Nephron progenitor cell (in vitro differentiated cells): ENCODE data around the gene NDP.
A peak's percentile ranks its signal among the peaks of the same experiment; 100 is the strongest.

Experiments
- DNase-seq: peaks from one replicate; pipeline ENCODE4 v3.0.0; 2021
- H3K27ac Mint-ChIP-seq: 2 replicates; pipeline ENCODE4 v1.8.0; 2021; ENCODE audit warnings: mild to moderate bottlenecking, moderate library complexity, mixed read lengths
- H3K27me3 Mint-ChIP-seq: 2 replicates; pipeline ENCODE4 v1.8.0; 2021; ENCODE audit warnings: mild to moderate bottlenecking, low read depth, mixed read lengths; ENCODE audit not compliant: poor library complexity
- H3K36me3 Mint-ChIP-seq: 2 replicates; pipeline ENCODE4 v1.8.0; 2021; ENCODE audit warnings: low read depth, mixed read lengths
- H3K4me1 Mint-ChIP-seq: 2 replicates; pipeline ENCODE4 v1.8.0; 2021; ENCODE audit warnings: mixed read lengths
- H3K4me3 Mint-ChIP-seq: 2 replicates; pipeline ENCODE4 v1.8.0; 2021; ENCODE audit warnings: mild to moderate bottlenecking, moderate library complexity, mixed read lengths
- H3K9me3 Mint-ChIP-seq: 2 replicates; pipeline ENCODE4 v1.8.0; 2021; ENCODE audit warnings: mild to moderate bottlenecking, moderate library complexity, mixed read lengths
- CTCF ChIP-seq: fragments of 200-600 bp; sonication (generic); IDR thresholded peaks from 2 replicates; pipeline ENCODE4 v1.5.0; 2021; ENCODE audit warnings: antibody characterized with exemption

Gene NDP

GRCh38 chrX:43976205-43976604 is 3.0 kb upstream of the NDP start:
- H3K9me3 Mint-ChIP-seq, result peaks cover 43% of the 10 kb centered on the region
- peaks cover 8% of the 10 kb centered on the region for H3K27me3 Mint-ChIP-seq
- no peak overlapping the region for H3K27ac Mint-ChIP-seq
- peaks cover 8% of the 10 kb centered on the region for H3K4me1 Mint-ChIP-seq
- no peak for DNase-seq
- no peaks in the 10 kb centered on the region for H3K36me3 Mint-ChIP-seq
- H3K4me3 Mint-ChIP-seq, result no peak overlapping the region
- TF ChIP-seq CTCF, result no peak

GRCh38 chrX:43975796-43976195 is 2.6 kb upstream of the NDP start:
- no peak for TF ChIP-seq CTCF
- H3K4me3 Mint-ChIP-seq, result no peak overlapping the region
- peaks cover 8% of the 10 kb centered on the region for H3K27me3 Mint-ChIP-seq
- H3K9me3 Mint-ChIP-seq, result peaks cover 40% of the 10 kb centered on the region
- no peak overlapping the region for H3K27ac Mint-ChIP-seq
- no peak for DNase-seq
- H3K36me3 Mint-ChIP-seq, result no peaks in the 10 kb centered on the region
- peaks cover 8% of the 10 kb centered on the region for H3K4me1 Mint-ChIP-seq

GRCh38 chrX:43974741-43975465 is 1.7 kb upstream of the NDP start:
- H3K27ac Mint-ChIP-seq, result no peak overlapping the region
- H3K4me3 Mint-ChIP-seq, result no peak overlapping the region
- no peaks in the 10 kb centered on the region for H3K36me3 Mint-ChIP-seq
- no peak for TF ChIP-seq CTCF
- peaks cover 43% of the 10 kb centered on the region for H3K9me3 Mint-ChIP-seq
- peaks cover 8% of the 10 kb centered on the region for H3K27me3 Mint-ChIP-seq
- DNase-seq, result no peak
- peaks cover 8% of the 10 kb centered on the region for H3K4me1 Mint-ChIP-seq

- H3K4me1 Mint-ChIP-seq, result peaks cover 13% of the 10 kb centered on the region
- TF ChIP-seq CTCF, result no peak
- H3K36me3 Mint-ChIP-seq, result no peaks in the 10 kb centered on the region
- H3K4me3 Mint-ChIP-seq, result peak overlapping the region; percentile 86
- H3K9me3 Mint-ChIP-seq, result peaks cover 44% of the 10 kb centered on the region
- DNase-seq, result no peak
- no peak overlapping the region for H3K27ac Mint-ChIP-seq
- peaks cover 8% of the 10 kb centered on the region for H3K27me3 Mint-ChIP-seq
Observed at GRCh38 chrX:43974100-43974475, 898 bp upstream of the NDP start.

- peaks cover 40% of the 10 kb centered on the region for H3K9me3 Mint-ChIP-seq
- H3K4me3 Mint-ChIP-seq, result peak overlapping the region; percentile 86
- TF ChIP-seq CTCF, result no peak
- no peaks in the 10 kb centered on the region for H3K36me3 Mint-ChIP-seq
- no peak overlapping the region for H3K27ac Mint-ChIP-seq
- peaks cover 8% of the 10 kb centered on the region for H3K27me3 Mint-ChIP-seq
- H3K4me1 Mint-ChIP-seq, result peaks cover 13% of the 10 kb centered on the region
- DNase-seq, result no peak
Observed at GRCh38 chrX:43971966-43972961, 926 bp downstream of the NDP start.
